G401.6 (cell line): Measurements from ENCODE around the gene FOXK1.

ENCODE experiments used
- FAIRE-seq: peaks from 2 replicates; lab custom pipeline; 2012; peaks lifted over from hg19 to GRCh38; lab: Jason Lieb, UNC

Gene FOXK1

GRCh38 chr7:4766666-4767519, 84.8 kb downstream of the FOXK1 start:
- no peak for FAIRE-seq

- no peak for FAIRE-seq
Measured at GRCh38 chr7:4768597-4769569, 86.8 kb downstream of the FOXK1 start.

GRCh38 chr7:4769761-4770160, 87.7 kb downstream of the FOXK1 start:
- no peak for FAIRE-seq

GRCh38 chr7:4770886-4771285, 88.8 kb downstream of the FOXK1 start:
- FAIRE-seq, result no peak

GRCh38 chr7:4771737-4772136, 89.6 kb downstream of the FOXK1 start:
- FAIRE-seq, result no peak

GRCh38 chr7:4772306-4772705, 90.2 kb downstream of the FOXK1 start:
- no peak for FAIRE-seq

- no peak for FAIRE-seq
Measured at GRCh38 chr7:4774007-4774406, 91.9 kb downstream of the FOXK1 start.

GRCh38 chr7:4774658-4775249, 92.7 kb downstream of the FOXK1 start:
- no peak for FAIRE-seq

- peak; percentile 96 for FAIRE-seq
Measured at GRCh38 chr7:4775250-4775847, 93.3 kb downstream of the FOXK1 start, which contains the start of gene AP5Z1. AP5Z1 (plus strand) TSS chr7:4775623; CDS start chr7:4775716, 93 bp downstream.

- FAIRE-seq, result no peak
Measured at GRCh38 chr7:4775848-4776623, 93.9 kb downstream of the FOXK1 start.

GRCh38 chr7:4779118-4779517, 97.0 kb downstream of the FOXK1 start:
- peak; percentile 99 for FAIRE-seq

GRCh38 chr7:4781366-4782069, 99.4 kb downstream of the FOXK1 start:
- no peak for FAIRE-seq

GRCh38 chr7:4782333-4783291, 100.5 kb downstream of the FOXK1 start:
- no peak for FAIRE-seq

- FAIRE-seq, result no peak
Measured at GRCh38 chr7:4783292-4783652, 101.2 kb downstream of the FOXK1 start.

- FAIRE-seq, result no peak
Measured at GRCh38 chr7:4783762-4784351, 101.8 kb downstream of the FOXK1 start.

GRCh38 chr7:4784799-4785198, 102.7 kb downstream of the FOXK1 start:
- FAIRE-seq, result no peak

- FAIRE-seq, result no peak
Measured at GRCh38 chr7:4785371-4785770, 103.3 kb downstream of the FOXK1 start.

- no peak for FAIRE-seq
Measured at GRCh38 chr7:4786015-4786414, 103.9 kb downstream of the FOXK1 start.

- no peak for FAIRE-seq
Measured at GRCh38 chr7:4787541-4787940, 105.4 kb downstream of the FOXK1 start.
